CD4-positive, alpha-beta T cell (primary cell): ENCODE results near the gene NR3C1. TPM values are rescaled to one million over a fixed set of nuclear protein-coding genes. Genes with fewer than 3 reads are reported as not detected.
A peak's percentile ranks its signal among the peaks of the same experiment; 100 is the strongest.

Source experiments
- ATAC-seq: fragments of 200-7000 bp; cut with Tn5 transposase; one replicate; pipeline ENCODE4 v1.10.0; 2022; ENCODE audit warnings: mild to moderate bottlenecking; ENCODE audit not compliant: poor library complexity
- CTCF ChIA-PET: fragments of 350-600 bp; sonication (Branson Sonifier 250); formaldehyde crosslinking; loops from one replicate; lab custom pipeline; 2021; ENCODE audit warnings: antibody characterized with exemption, inconsistent platforms; lab: Charles Lee
- POLR2A ChIA-PET: fragments of 350-600 bp; sonication (Branson Sonifier 250); formaldehyde crosslinking; loops from one replicate; lab custom pipeline; 2021; ENCODE audit warnings: antibody characterized with exemption, inconsistent platforms; lab: Charles Lee
- DNase-seq, 14 experiments: peaks; one replicate each; pipeline ENCODE4 v3.0.0-alpha.2; 2013 to 2020; ENCODE audit warnings: mixed read lengths in 2 of 14
- H3K27ac ChIP-seq, 2 donors: one replicate each; pipeline versions ENCODE4 v1.5.1 to v1.7.0; 2013; ENCODE audit warnings: low read length in 2 of 2, low read depth in 1 of 2, mild to moderate bottlenecking in 1 of 2
- H3K27me3 ChIP-seq, 2 experiments: 1 replicate in 1 of 2; 2 replicates in 1 of 2; pipeline versions ENCODE4 v1.6.1 to v1.7.0; 2013; ENCODE audit warnings: low read length in 2 of 2, control low read depth in 1 of 2, mild to moderate bottlenecking in 1 of 2, moderate library complexity in 1 of 2; ENCODE audit not compliant: insufficient read depth in 2 of 2, control insufficient read depth in 1 of 2
- H3K36me3 ChIP-seq: one replicate; pipeline ENCODE4 v1.6.1; 2013; ENCODE audit warnings: low read length, control low read depth; ENCODE audit not compliant: insufficient read depth
- H3K4me1 ChIP-seq: one replicate; pipeline ENCODE4 v1.6.1; 2013; ENCODE audit warnings: low read length, control low read depth; ENCODE audit not compliant: insufficient read depth
- H3K4me3 ChIP-seq: one replicate; pipeline ENCODE4 v1.5.1; 2013; ENCODE audit warnings: mild to moderate bottlenecking, low read length, moderate library complexity
- H3K9me3 ChIP-seq, 2 experiments: 1 replicate in 1 of 2; 2 replicates in 1 of 2; pipeline versions ENCODE4 v1.6.1 to v1.7.0; 2013; ENCODE audit warnings: low read length in 2 of 2, mild to moderate bottlenecking in 2 of 2, control low read depth in 1 of 2, moderate library complexity in 1 of 2; ENCODE audit not compliant: control insufficient read depth in 1 of 2, insufficient read depth in 1 of 2
- H3K27ac Mint-ChIP-seq: one replicate; pipeline ENCODE4 v1.8.0; 2020; ENCODE audit warnings: mixed read lengths
- H3K27me3 Mint-ChIP-seq: one replicate; pipeline ENCODE4 v1.8.0; 2021; ENCODE audit warnings: mixed read lengths
- H3K36me3 Mint-ChIP-seq: one replicate; pipeline ENCODE4 v1.8.0; 2021; ENCODE audit warnings: low read depth, mixed read lengths
- H3K4me1 Mint-ChIP-seq: one replicate; pipeline ENCODE4 v1.8.0; 2021; ENCODE audit warnings: low read depth, mixed read lengths
- H3K4me3 Mint-ChIP-seq: one replicate; pipeline ENCODE4 v1.8.0; 2020; ENCODE audit warnings: mild to moderate bottlenecking, mixed read lengths
- H3K9me3 Mint-ChIP-seq: one replicate; pipeline ENCODE4 v1.8.0; 2020; ENCODE audit warnings: mixed read lengths
- CTCF ChIP-seq: fragments of 200-600 bp; IDR thresholded peaks from one replicate; pipeline ENCODE4 v1.8.0; 2022; ENCODE audit warnings: antibody characterized with exemption, mild to moderate bottlenecking
- intact Hi-C, 2 experiments: fragments of 100-400 bp; cut with DNase I in 1 of 2; cut with micrococcal nuclease in 1 of 2; formaldehyde crosslinking; loops; one replicate each; pipeline versions ENCODE4 v1.15.1 to v1.9.0; 2023 to 2025; cut with DNase I, micrococcal nuclease
- total RNA-seq, 174 experiments: library from RNA in 2 of 174; stranded (reverse) in 2 of 174; gene quantifications; one replicate each; pipeline ENCODE4 v1.2.3 and lab custom pipeline; 2021 to 2026

The NR3C1 gene
- total RNA-seq, 2 experiments from 2014 or later, result 168 to 191 TPM

GRCh38 chr5:143231416-143231815, 172.1 kb downstream of the NR3C1 start:
- Mint-ChIP-seq H3K9me3 (no peaks in the 10 kb centered on the region), H3K36me3 (no peaks in the 10 kb centered on the region), H3K27me3 (no peaks in the 10 kb centered on the region), H3K27ac (peak overlapping the region; percentile 86), H3K4me1 (peaks cover 34% of the 10 kb centered on the region), H3K4me3 (no peak overlapping the region)
- Histone ChIP-seq H3K27me3 (no peaks in the 10 kb centered on the region), H3K36me3 (no peaks in the 10 kb centered on the region), H3K27ac (no peak overlapping the region), H3K9me3 (no peaks in the 10 kb centered on the region), H3K4me1 (peaks cover 22% of the 10 kb centered on the region), H3K4me3 (no peak overlapping the region)
- POLR2A ChIA-PET, result no interaction called here
- no peak for TF ChIP-seq CTCF
- intact Hi-C loops, result loop anchor here in 1 of 2 experiments (10.0 kb wide), 1 partner anchor 963 kb away; no protein-coding TSS in a partner anchor
- ATAC-seq (no peak), DNase-seq (no peak)
- CTCF ChIA-PET, result interaction anchor here (0.6 to 1.1 kb wide), 2 partner anchors 10 to 277 kb away, joined by 3 read pairs; no protein-coding TSS in a partner anchor

- H3K27me3 Mint-ChIP-seq, result no peaks in the 10 kb centered on the region
- ChIA-PET CTCF (interaction anchor here (0.6 kb wide), 1 partner anchor 1624 kb away, joined by 3 read pairs; no protein-coding TSS in a partner anchor), POLR2A (no interaction called here)
- H3K4me1 Mint-ChIP-seq, result peaks cover 34% of the 10 kb centered on the region
- ATAC-seq, result no peak
- no peak for DNase-seq
- H3K36me3 ChIP-seq, result no peaks in the 10 kb centered on the region
- H3K4me3 ChIP-seq, result no peak overlapping the region
- H3K4me1 ChIP-seq, result peaks cover 22% of the 10 kb centered on the region
- H3K4me3 Mint-ChIP-seq, result no peak overlapping the region
- H3K27me3 ChIP-seq, result no peaks in the 10 kb centered on the region
- H3K27ac Mint-ChIP-seq, result peak overlapping the region; percentile 86
- no peak for TF ChIP-seq CTCF
- H3K9me3 ChIP-seq, result no peaks in the 10 kb centered on the region
- H3K27ac ChIP-seq, result no peak overlapping the region
- no peaks in the 10 kb centered on the region for H3K36me3 Mint-ChIP-seq
- no peaks in the 10 kb centered on the region for H3K9me3 Mint-ChIP-seq
- intact Hi-C loops, result loop anchor here in 1 of 2 experiments (10.0 kb wide), 1 partner anchor 964 kb away; no protein-coding TSS in a partner anchor
Observed at GRCh38 chr5:143230676-143230996, 172.8 kb downstream of the NR3C1 start.

GRCh38 chr5:143229896-143230675, 173.4 kb downstream of the NR3C1 start:
- CTCF ChIA-PET, result interaction anchor here (0.6 to 1.7 kb wide), 2 partner anchors 227 to 1623 kb away, joined by 3 to 5 read pairs; no protein-coding TSS in a partner anchor

More at GRCh38 chr5:143229896-143230675, 173.4 kb downstream of the NR3C1 start:
- peak; percentile 93 for ATAC-seq
- no peaks in the 10 kb centered on the region for H3K9me3 ChIP-seq
- H3K36me3 ChIP-seq, result no peaks in the 10 kb centered on the region
- POLR2A ChIA-PET, result interaction anchor here (0.9 to 1.7 kb wide), 5 partner anchors 9 to 227 kb away, joined by 3 to 6 read pairs (median 3); no protein-coding TSS in a partner anchor
- intact Hi-C loops, result loop anchor here (10.0 kb wide), 2 partner anchors 955 to 965 kb away; no protein-coding TSS in a partner anchor
- Mint-ChIP-seq H3K27me3 (no peaks in the 10 kb centered on the region), H3K36me3 (no peaks in the 10 kb centered on the region), H3K4me3 (peak overlapping the region; percentile 65), H3K4me1 (peaks cover 34% of the 10 kb centered on the region), H3K27ac (peak overlapping the region; percentile 86), H3K9me3 (no peaks in the 10 kb centered on the region)
- H3K4me1 ChIP-seq, result peaks cover 22% of the 10 kb centered on the region
- peak in 8 of 14 experiments; percentile 5 to 75 (median 41) for DNase-seq
- no peaks in the 10 kb centered on the region for H3K27me3 ChIP-seq
- peak overlapping the region in 1 of 2 donors; percentile 40 for H3K27ac ChIP-seq
- H3K4me3 ChIP-seq, result no peak overlapping the region
- no peak for TF ChIP-seq CTCF
